ENCODE results near the gene PRPF38B. TPM values are rescaled to one million over a fixed set of nuclear protein-coding genes. Genes with fewer than 3 reads are reported as not detected.

PRPF38B gene
- total RNA-seq, 1 donor: 14.1 TPM

GRCh38 chr1:108669679-108670078 is 22.4 kb upstream of the PRPF38B start:
- no peak for TF ChIP-seq CTCF (IDR thresholded peaks at IDR 0.05; ENCODE audit: extremely low read depth, low read depth, low read length)
- H3K4me2 ChIP-seq (ENCODE audit: insufficient read depth, low read length): no peak overlapping the region
- DNase-seq (ENCODE audit: insufficient read length, low spot score, missing footprints): no peak

GRCh38 chr1:108670131-108670773 is 21.9 kb upstream of the PRPF38B start:
- Histone ChIP-seq H3K4me3 (ENCODE audit: insufficient read depth, low read length) (no peak overlapping the region), H3K36me3 (ENCODE audit: insufficient read depth, low read length) (no peaks in the 10 kb centered on the region), H3K9me3 (ENCODE audit: low read depth, low read length) (no peaks in the 10 kb centered on the region), H3K27me3 (ENCODE audit: insufficient read depth, low read length) (peaks cover 4% of the 10 kb centered on the region), H3K27ac (ENCODE audit: low read depth, low read length) (no peak overlapping the region), H2AFZ (ENCODE audit: low read length) (no peak overlapping the region), H3K79me2 (ENCODE audit: insufficient read depth, low read length) (no peaks in the 10 kb centered on the region), H4K20me1 (ENCODE audit: insufficient read depth, low read length) (no peaks in the 10 kb centered on the region), H3K4me1 (ENCODE audit: insufficient read depth, low read length) (no peaks in the 10 kb centered on the region), H3K4me2 (ENCODE audit: insufficient read depth, low read length) (no peak overlapping the region)
- TF ChIP-seq CTCF (IDR thresholded peaks at IDR 0.05; ENCODE audit: extremely low read depth, low read depth, low read length): no peak
- DNase-seq (ENCODE audit: insufficient read length, low spot score, missing footprints): no peak

More at GRCh38 chr1:108669679-108670078, 22.4 kb upstream of the PRPF38B start:
- Histone ChIP-seq H3K4me3 (ENCODE audit: insufficient read depth, low read length) (no peak overlapping the region), H2AFZ (ENCODE audit: low read length) (no peak overlapping the region), H3K27me3 (ENCODE audit: insufficient read depth, low read length) (peaks cover 4% of the 10 kb centered on the region), H3K79me2 (ENCODE audit: insufficient read depth, low read length) (no peaks in the 10 kb centered on the region), H3K27ac (ENCODE audit: low read depth, low read length) (no peak overlapping the region), H3K36me3 (ENCODE audit: insufficient read depth, low read length) (no peaks in the 10 kb centered on the region), H3K4me1 (ENCODE audit: insufficient read depth, low read length) (no peaks in the 10 kb centered on the region), H3K9me3 (ENCODE audit: low read depth, low read length) (no peaks in the 10 kb centered on the region), H4K20me1 (ENCODE audit: insufficient read depth, low read length) (no peaks in the 10 kb centered on the region)

- Histone ChIP-seq H3K4me1 (ENCODE audit: insufficient read depth, low read length) (no peaks in the 10 kb centered on the region), H3K4me2 (ENCODE audit: insufficient read depth, low read length) (no peak overlapping the region), H2AFZ (ENCODE audit: low read length) (no peak overlapping the region), H3K9me3 (ENCODE audit: low read depth, low read length) (no peaks in the 10 kb centered on the region), H3K36me3 (ENCODE audit: insufficient read depth, low read length) (no peaks in the 10 kb centered on the region), H4K20me1 (ENCODE audit: insufficient read depth, low read length) (no peaks in the 10 kb centered on the region), H3K27me3 (ENCODE audit: insufficient read depth, low read length) (peaks cover 4% of the 10 kb centered on the region), H3K79me2 (ENCODE audit: insufficient read depth, low read length) (no peaks in the 10 kb centered on the region), H3K4me3 (ENCODE audit: insufficient read depth, low read length) (no peak overlapping the region), H3K27ac (ENCODE audit: low read depth, low read length) (no peak overlapping the region)
- no peak for TF ChIP-seq CTCF (IDR thresholded peaks at IDR 0.05; ENCODE audit: extremely low read depth, low read depth, low read length)
- no peak for DNase-seq (ENCODE audit: insufficient read length, low spot score, missing footprints)
Observed at GRCh38 chr1:108671143-108671542, 21.0 kb upstream of the PRPF38B start.

GRCh38 chr1:108678706-108679105 is 13.4 kb upstream of the PRPF38B start:
- Histone ChIP-seq H3K27ac (ENCODE audit: low read depth, low read length) (no peak overlapping the region), H2AFZ (ENCODE audit: low read length) (no peak overlapping the region), H3K9me3 (ENCODE audit: low read depth, low read length) (no peaks in the 10 kb centered on the region), H3K79me2 (ENCODE audit: insufficient read depth, low read length) (no peaks in the 10 kb centered on the region), H3K4me2 (ENCODE audit: insufficient read depth, low read length) (no peak overlapping the region), H3K4me3 (ENCODE audit: insufficient read depth, low read length) (no peak overlapping the region), H3K27me3 (ENCODE audit: insufficient read depth, low read length) (no peaks in the 10 kb centered on the region), H3K4me1 (ENCODE audit: insufficient read depth, low read length) (no peaks in the 10 kb centered on the region), H3K36me3 (ENCODE audit: insufficient read depth, low read length) (no peaks in the 10 kb centered on the region), H4K20me1 (ENCODE audit: insufficient read depth, low read length) (no peaks in the 10 kb centered on the region)
- TF ChIP-seq CTCF (IDR thresholded peaks at IDR 0.05; ENCODE audit: extremely low read depth, low read depth, low read length): no peak
- DNase-seq (ENCODE audit: insufficient read length, low spot score, missing footprints): no peak
